ENCODE measurements around the gene MUCL1.

MUCL1 gene

GRCh38 chr12:54891717-54892478, 37.6 kb downstream of the MUCL1 start:
- FAIRE-seq (no peak), DNase-seq (ENCODE audit: insufficient read length, low spot score) (no peak)
- no peak for TF ChIP-seq CTCF (IDR thresholded peaks at IDR 0.05; ENCODE audit: insufficient read depth, missing control alignments)

Measured in D721Med (cell line).